ENCODE measurements around the gene RALGPS1. TPM values are rescaled to one million over a fixed set of nuclear protein-coding genes. Genes with fewer than 3 reads are reported as not detected.

The RALGPS1 gene
- total RNA-seq, 2 donors from 2014 or later, result 7.6 to 18.5 TPM

DNA sequence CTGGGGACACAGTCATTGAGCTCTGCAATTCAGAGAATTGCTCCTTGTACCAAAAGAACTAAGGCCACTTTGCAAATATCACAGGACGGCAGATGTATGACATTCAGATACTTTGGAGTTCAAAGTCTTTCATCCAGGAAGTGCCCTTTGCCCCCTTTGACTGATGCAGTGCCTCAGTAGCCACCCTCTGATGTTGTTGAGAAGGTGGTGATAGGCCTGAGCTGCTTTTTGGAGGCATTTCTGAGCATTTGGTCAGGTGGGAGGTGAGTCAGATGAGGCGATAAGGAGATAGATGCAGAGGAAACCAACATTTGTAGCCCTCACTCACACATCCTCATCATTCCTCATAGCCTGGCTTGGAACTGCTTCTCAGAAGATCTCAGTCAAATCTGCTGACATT, 144.4 kb downstream of the RALGPS1 start:
- no peaks in the 10 kb centered on the region for H3K27me3 ChIP-seq (replicated peaks; ENCODE audit: insufficient read depth)
- no peak for ATAC-seq (ENCODE audit: insufficient number of reproducible peaks, low FRiP score, low read depth)
- H3K9me3 ChIP-seq, result no peaks in the 10 kb centered on the region
- no peak for DNase-seq (ENCODE audit: low spot score)
- no peak overlapping the region for H3K27ac ChIP-seq
- TF ChIP-seq, protein P1, sequence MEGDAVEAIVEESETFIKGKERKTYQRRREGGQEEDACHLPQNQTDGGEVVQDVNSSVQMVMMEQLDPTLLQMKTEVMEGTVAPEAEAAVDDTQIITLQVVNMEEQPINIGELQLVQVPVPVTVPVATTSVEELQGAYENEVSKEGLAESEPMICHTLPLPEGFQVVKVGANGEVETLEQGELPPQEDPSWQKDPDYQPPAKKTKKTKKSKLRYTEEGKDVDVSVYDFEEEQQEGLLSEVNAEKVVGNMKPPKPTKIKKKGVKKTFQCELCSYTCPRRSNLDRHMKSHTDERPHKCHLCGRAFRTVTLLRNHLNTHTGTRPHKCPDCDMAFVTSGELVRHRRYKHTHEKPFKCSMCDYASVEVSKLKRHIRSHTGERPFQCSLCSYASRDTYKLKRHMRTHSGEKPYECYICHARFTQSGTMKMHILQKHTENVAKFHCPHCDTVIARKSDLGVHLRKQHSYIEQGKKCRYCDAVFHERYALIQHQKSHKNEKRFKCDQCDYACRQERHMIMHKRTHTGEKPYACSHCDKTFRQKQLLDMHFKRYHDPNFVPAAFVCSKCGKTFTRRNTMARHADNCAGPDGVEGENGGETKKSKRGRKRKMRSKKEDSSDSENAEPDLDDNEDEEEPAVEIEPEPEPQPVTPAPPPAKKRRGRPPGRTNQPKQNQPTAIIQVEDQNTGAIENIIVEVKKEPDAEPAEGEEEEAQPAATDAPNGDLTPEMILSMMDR (IDR thresholded peaks at IDR 0.05), result no peak
- H3K4me3 ChIP-seq, result no peak overlapping the region
- H3K36me3 ChIP-seq, result no peaks in the 10 kb centered on the region
- H3K4me1 ChIP-seq (ENCODE audit: control insufficient read depth in 1 of 2, low read depth in 2 of 2), result peaks cover 8 to 38% of the 10 kb centered on the region in 2 donors

DNA sequence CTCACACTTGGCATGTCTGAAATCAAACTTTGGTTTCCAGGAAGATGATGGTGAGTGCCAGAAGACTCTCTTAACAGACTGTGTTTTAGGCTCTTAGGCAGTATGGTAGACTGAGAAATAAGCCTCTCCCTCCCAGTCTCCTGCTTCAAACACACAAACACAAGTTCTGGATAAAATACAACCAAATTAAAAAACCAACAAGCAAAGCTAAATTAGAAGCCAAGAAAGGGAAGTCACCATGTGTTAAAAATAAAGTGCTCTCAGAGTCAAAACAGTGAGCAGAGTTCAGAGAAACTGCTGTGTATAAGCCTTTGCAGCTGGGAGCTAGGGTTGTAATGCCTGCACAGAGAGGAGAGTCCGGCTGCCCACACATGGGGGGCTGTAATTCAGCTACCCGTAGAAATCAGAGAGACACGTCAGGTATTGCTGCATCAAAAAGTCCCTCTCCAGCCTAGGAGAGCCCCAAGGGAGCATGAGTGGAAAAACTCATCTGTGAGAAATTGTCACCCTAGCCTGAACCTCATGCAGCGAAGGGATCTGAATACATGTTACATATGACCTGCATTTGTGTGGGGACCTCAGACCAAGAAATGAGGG, 145.3 kb downstream of the RALGPS1 start:
- TF ChIP-seq, protein P1 (IDR thresholded peaks at IDR 0.05), result no peak
- no peak for DNase-seq (ENCODE audit: low spot score)
- Histone ChIP-seq H3K27me3 (replicated peaks; ENCODE audit: insufficient read depth) (no peaks in the 10 kb centered on the region), H3K36me3 (no peaks in the 10 kb centered on the region), H3K9me3 (no peaks in the 10 kb centered on the region), H3K4me3 (no peak overlapping the region), H3K27ac (peak overlapping the region in 1 of 2 donors; percentile 0), H3K4me1 (ENCODE audit: control insufficient read depth in 1 of 2, low read depth in 2 of 2) (peaks cover 8 to 31% of the 10 kb centered on the region in 2 donors)
- ATAC-seq (ENCODE audit: insufficient number of reproducible peaks, low FRiP score, low read depth), result no peak

DNA sequence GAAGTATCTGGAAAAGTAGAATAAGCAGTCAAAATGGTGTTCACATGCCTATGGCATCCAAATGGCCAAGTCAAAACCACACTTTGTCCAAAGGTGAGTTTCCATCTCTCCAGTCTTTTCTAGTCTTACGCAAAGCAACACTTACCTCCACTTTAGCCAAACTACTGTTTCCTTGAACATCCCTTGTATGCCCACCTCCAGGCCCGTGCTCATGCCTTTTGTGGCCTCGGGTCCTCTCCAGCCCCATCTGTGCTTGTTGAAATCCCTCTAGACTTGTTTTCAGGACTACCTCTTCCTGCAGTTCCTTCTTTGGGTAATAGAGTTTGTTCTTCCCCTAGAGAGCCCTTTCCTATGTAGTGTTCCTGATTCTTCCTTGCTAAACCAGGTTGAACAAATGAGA, 146.8 kb downstream of the RALGPS1 start:
- no peak overlapping the region for H3K27ac ChIP-seq
- H3K36me3 ChIP-seq, result no peaks in the 10 kb centered on the region
- DNase-seq (ENCODE audit: low spot score), result no peak
- peaks cover 8 to 31% of the 10 kb centered on the region in 2 donors for H3K4me1 ChIP-seq (ENCODE audit: control insufficient read depth in 1 of 2, low read depth in 2 of 2)
- TF ChIP-seq, protein P1 (IDR thresholded peaks at IDR 0.05), result no peak
- no peaks in the 10 kb centered on the region for H3K27me3 ChIP-seq (replicated peaks; ENCODE audit: insufficient read depth)
- no peak overlapping the region for H3K4me3 ChIP-seq
- no peak for ATAC-seq (ENCODE audit: insufficient number of reproducible peaks, low FRiP score, low read depth)
- H3K9me3 ChIP-seq, result no peaks in the 10 kb centered on the region

DNA sequence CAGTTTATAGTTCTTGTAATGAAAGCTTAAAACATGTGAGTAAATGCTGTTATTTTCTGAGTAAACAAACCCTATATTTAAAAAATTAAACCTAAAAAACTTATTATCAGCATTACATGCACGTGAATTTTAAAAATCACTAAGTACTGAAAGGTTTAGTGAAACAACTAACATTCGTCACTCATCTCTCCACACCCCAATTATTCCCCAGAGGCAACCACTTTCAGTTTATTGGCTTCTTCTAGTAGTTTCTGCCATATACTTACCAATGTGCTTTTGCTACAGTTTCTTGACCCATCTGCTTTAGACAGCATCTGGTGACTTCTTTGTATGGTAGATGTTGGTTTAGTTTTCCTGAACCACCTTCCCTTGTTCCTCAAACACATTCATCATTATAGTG, 149.8 kb downstream of the RALGPS1 start:
- peaks cover 8 to 10% of the 10 kb centered on the region in 2 donors for H3K4me1 ChIP-seq (ENCODE audit: control insufficient read depth in 1 of 2, low read depth in 2 of 2)
- DNase-seq (ENCODE audit: low spot score) (no peak), ATAC-seq (ENCODE audit: insufficient number of reproducible peaks, low FRiP score, low read depth) (no peak)
- TF ChIP-seq, protein P1 (IDR thresholded peaks at IDR 0.05), result no peak
- H3K36me3 ChIP-seq, result no peaks in the 10 kb centered on the region
- H3K27me3 ChIP-seq (replicated peaks; ENCODE audit: insufficient read depth), result no peaks in the 10 kb centered on the region
- H3K27ac ChIP-seq, result no peak overlapping the region
- H3K9me3 ChIP-seq, result no peaks in the 10 kb centered on the region
- H3K4me3 ChIP-seq, result no peak overlapping the region

DNA sequence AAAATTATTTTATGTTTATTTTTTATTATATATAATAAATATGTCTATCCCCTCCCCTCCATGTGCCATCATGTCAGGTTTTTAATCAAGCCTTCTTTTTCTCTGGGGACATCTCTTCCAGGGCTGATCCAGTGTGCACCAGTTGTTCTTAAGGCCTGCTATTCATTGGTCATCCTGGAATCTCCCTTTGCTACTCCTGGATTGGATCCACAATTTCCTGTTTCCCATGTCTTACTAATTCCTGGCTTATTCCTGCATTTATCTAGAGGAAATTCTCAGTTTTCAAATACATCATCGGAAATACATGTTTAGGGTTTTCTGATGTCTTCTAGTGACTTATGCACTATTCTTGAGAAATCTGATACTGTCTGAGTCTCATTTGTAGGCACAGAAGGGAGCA, 151.0 kb downstream of the RALGPS1 start:
- ATAC-seq (ENCODE audit: insufficient number of reproducible peaks, low FRiP score, low read depth) (no peak), DNase-seq (ENCODE audit: low spot score) (no peak)
- TF ChIP-seq, protein P1 (IDR thresholded peaks at IDR 0.05), result no peak
- no peaks in the 10 kb centered on the region for H3K4me1 ChIP-seq (ENCODE audit: control insufficient read depth in 1 of 2, low read depth in 2 of 2)
- H3K27ac ChIP-seq, result no peak overlapping the region
- H3K36me3 ChIP-seq, result no peaks in the 10 kb centered on the region
- no peak overlapping the region for H3K4me3 ChIP-seq
- H3K9me3 ChIP-seq, result no peaks in the 10 kb centered on the region
- no peaks in the 10 kb centered on the region for H3K27me3 ChIP-seq (replicated peaks; ENCODE audit: insufficient read depth)
